Measurements from ENCODE around the gene GNS.
A peak's percentile ranks its signal among the peaks of the same experiment; 100 is the strongest.
"Not testable (repeated sequence)": the region's sequence is repeated elsewhere in the genome, so short reads cannot be mapped to it uniquely, and the experiment has no call there.

Gene GNS

GRCh38 chr12:64695550-64695949 is 63.7 kb downstream of the GNS start:
- no peak for DNase-seq (ENCODE audit: low read depth in 2 of 2)

- DNase-seq (ENCODE audit: low read depth in 2 of 2) = no peak
Observed at GRCh38 chr12:64694130-64695040, 64.8 kb downstream of the GNS start.

GRCh38 chr12:64691795-64692583 is 67.2 kb downstream of the GNS start:
- DNase-seq (ENCODE audit: low read depth in 2 of 2) = no peak

- DNase-seq (ENCODE audit: low read depth in 2 of 2) = no peak
Observed at GRCh38 chr12:64691227-64691794, 67.9 kb downstream of the GNS start.

- DNase-seq (ENCODE audit: low read depth in 2 of 2) = not testable (repeated sequence)
Observed at GRCh38 chr12:64690236-64690635, 69.0 kb downstream of the GNS start.

GRCh38 chr12:64688715-64689114 is 70.5 kb downstream of the GNS start:
- DNase-seq (ENCODE audit: low read depth in 2 of 2) = no peak

GRCh38 chr12:64688219-64688618 is 71.0 kb downstream of the GNS start:
- DNase-seq (ENCODE audit: low read depth in 2 of 2) = no peak

- no peak for DNase-seq (ENCODE audit: low read depth in 2 of 2)
Observed at GRCh38 chr12:64687816-64688215, 71.4 kb downstream of the GNS start.

GRCh38 chr12:64685605-64686004 is 73.6 kb downstream of the GNS start:
- DNase-seq (ENCODE audit: low read depth in 2 of 2) = no peak

GRCh38 chr12:64685050-64685449 is 74.2 kb downstream of the GNS start:
- no peak for DNase-seq (ENCODE audit: low read depth in 2 of 2)

- no peak for DNase-seq (ENCODE audit: low read depth in 2 of 2)
Observed at GRCh38 chr12:64683816-64684543, 75.2 kb downstream of the GNS start.

- no peak for DNase-seq (ENCODE audit: low read depth in 2 of 2)
Observed at GRCh38 chr12:64682572-64683277, 76.5 kb downstream of the GNS start.

- DNase-seq (ENCODE audit: low read depth in 2 of 2) = no peak
Observed at GRCh38 chr12:64681200-64682052, 77.8 kb downstream of the GNS start.

- no peak for DNase-seq (ENCODE audit: low read depth in 2 of 2)
Observed at GRCh38 chr12:64680235-64680634, 79.0 kb downstream of the GNS start.

- DNase-seq (ENCODE audit: low read depth in 2 of 2) = peak in 1 of 2 donors; percentile 35
Observed at GRCh38 chr12:64679487-64680001, 79.7 kb downstream of the GNS start.

- no peak for DNase-seq (ENCODE audit: low read depth in 2 of 2)
Observed at GRCh38 chr12:64678835-64679234, 80.4 kb downstream of the GNS start.

- DNase-seq (ENCODE audit: low read depth in 2 of 2) = no peak
Observed at GRCh38 chr12:64678248-64678647, 81.0 kb downstream of the GNS start.

- DNase-seq (ENCODE audit: low read depth in 2 of 2) = no peak
Observed at GRCh38 chr12:64675795-64676194, 83.4 kb downstream of the GNS start.

- no peak for DNase-seq (ENCODE audit: low read depth in 2 of 2)
Observed at GRCh38 chr12:64674367-64674922, 84.8 kb downstream of the GNS start.
